ENCODE results near the gene VEGFA.

VEGFA gene

DNA sequence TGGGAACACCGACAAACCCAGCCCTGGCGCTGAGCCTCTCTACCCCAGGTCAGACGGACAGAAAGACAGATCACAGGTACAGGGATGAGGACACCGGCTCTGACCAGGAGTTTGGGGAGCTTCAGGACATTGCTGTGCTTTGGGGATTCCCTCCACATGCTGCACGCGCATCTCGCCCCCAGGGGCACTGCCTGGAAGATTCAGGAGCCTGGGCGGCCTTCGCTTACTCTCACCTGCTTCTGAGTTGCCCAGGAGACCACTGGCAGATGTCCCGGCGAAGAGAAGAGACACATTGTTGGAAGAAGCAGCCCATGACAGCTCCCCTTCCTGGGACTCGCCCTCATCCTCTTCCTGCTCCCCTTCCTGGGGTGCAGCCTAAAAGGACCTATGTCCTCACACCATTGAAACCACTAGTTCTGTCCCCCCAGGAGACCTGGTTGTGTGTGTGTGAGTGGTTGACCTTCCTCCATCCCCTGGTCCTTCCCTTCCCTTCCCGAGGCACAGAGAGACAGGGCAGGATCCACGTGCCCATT is 15.3 kb downstream of the VEGFA start:
- no peak for DNase-seq (ENCODE audit: low read depth in 2 of 2)

DNA sequence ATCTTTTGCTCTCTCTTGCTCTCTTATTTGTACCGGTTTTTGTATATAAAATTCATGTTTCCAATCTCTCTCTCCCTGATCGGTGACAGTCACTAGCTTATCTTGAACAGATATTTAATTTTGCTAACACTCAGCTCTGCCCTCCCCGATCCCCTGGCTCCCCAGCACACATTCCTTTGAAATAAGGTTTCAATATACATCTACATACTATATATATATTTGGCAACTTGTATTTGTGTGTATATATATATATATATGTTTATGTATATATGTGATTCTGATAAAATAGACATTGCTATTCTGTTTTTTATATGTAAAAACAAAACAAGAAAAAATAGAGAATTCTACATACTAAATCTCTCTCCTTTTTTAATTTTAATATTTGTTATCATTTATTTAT is 15.9 kb downstream of the VEGFA start:
- no peak for DNase-seq (ENCODE audit: low read depth in 2 of 2)

- DNase-seq (ENCODE audit: low read depth in 2 of 2): no peak
Measured at GRCh38 chr6:43786664-43787329, 16.8 kb downstream of the VEGFA start.

DNA sequence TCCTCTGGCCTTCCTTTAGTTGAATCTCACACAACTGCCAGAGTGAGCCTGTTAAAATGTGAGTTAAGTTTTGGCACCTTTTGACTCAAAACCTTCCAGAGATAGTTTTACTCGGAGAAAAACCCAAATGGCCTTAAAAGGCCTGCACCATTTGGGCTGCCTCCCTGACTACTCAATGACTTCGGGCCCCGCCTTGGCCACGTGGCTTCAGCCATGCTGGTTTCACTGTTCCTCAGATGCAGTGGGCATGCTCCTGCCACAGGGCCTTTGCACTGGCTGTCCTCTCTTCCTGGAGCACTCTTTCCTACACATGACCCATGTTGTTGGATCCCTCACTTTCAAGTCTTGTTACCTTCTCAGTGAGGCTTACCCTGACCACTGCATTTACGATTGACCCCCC is 18.3 kb downstream of the VEGFA start:
- no peak for DNase-seq (ENCODE audit: low read depth in 2 of 2)

GRCh38 chr6:43789447-43789846 is 19.4 kb downstream of the VEGFA start:
- no peak for DNase-seq (ENCODE audit: low read depth in 2 of 2)

DNA sequence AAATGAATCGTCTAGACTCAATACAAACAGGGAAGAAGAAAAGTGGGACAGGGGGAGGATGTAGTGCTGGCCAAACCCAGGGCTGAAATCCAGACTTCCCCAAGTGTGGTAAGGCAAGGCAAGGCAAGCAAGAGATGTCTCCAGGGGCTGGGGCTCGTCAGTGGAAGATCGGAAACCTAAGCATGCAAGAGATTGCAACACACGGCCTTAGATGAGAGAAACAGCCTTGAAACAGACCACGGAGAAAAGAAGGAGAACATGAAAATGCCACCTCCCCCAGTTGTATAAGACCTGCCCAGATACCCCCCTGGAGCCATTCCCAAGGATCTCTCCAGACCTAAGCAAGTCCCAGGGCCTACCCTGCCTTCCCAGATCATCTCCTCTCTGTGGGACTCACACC is 20.0 kb downstream of the VEGFA start:
- no peak for DNase-seq (ENCODE audit: low read depth in 2 of 2)

DNA sequence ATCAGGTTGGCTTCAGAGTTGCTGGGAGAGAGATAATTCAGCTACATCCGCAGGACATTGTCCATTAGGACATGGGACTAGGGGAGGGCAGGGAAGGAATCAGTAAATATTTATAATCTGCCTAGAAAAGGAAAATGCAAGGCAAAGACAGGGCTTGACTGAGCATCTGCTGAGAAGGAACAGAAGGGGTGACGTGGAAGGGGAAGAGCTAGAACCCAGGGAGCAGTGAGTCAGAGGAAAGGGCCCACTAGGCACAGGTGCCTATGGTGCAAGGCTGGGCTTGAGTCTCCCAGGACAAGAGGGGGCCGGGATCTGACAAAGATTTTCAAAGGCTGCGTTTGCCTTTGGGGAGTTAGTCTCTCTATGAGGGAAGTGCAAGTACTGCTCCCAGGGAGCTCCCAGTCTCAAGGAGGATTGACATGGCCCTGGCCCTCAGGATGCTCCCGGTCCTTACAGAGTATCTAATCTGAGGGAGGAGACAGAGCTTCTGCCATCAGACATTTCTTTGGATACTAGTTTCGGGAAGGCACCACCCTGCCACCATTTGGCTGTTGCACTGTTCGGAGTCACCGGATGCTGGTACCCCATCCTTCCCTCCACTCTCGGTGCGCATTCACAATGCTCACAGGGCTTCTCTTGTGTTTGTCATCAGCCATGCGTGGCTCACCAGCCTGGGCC is 21.9 kb downstream of the VEGFA start:
- DNase-seq (ENCODE audit: low read depth in 2 of 2): no peak

DNA sequence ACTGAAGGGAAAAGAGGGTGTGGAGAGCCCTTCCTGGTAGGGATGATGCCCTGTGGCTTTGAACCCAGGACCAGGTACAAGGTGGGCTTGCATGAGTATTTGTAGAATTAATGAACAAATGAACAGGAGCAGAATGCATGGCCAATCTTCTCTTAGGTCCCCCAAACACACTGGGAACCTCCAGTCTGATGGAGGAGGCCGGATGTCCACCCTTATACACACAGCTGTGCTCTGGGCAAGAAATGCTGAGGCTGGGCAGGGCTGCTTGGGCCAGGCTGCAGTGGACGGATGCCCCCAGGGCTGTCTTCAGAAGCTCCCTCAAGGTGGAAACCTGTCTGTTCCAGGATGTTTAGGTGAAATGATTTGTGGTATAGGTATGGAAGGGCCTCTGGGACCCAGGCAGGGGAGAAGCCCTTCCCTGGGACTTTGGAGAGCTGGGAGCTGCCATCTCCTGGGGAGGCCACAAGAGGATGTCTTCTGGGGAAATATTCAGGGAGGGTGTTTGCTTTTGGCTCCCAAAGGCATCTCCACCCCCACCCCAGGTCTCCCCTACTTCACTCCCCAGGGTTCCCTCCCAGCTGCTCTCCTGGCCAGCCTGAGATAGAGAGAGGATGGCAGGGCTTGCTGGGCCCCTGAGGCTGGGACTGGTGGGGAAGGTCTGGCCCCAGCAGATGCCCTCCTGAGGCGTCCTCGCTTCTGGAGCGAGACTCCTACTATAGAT is 23.3 kb downstream of the VEGFA start:
- no peak for DNase-seq (ENCODE audit: low read depth in 2 of 2)

GRCh38 chr6:43793875-43794242 is 23.8 kb downstream of the VEGFA start:
- DNase-seq (ENCODE audit: low read depth in 2 of 2): no peak

DNA sequence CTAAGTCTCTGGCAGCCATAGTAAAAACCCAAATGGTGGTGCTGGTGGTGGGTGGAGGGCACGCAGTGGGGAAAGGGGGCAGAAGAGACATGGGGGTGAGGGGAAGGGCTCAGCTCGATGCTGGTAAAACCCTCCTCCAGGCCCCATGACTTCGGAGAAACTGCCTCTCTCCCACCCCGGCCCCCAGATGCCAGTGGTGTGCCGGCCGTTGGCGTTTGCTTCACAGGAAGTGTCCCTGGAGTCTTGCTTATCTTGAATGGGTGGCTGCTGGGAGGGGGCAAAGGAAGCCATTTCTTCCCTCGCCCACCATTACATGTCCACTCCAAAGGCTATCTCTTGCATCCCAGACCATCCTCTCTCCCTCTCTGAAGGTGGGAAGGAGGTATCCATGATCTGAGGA is 25.4 kb downstream of the VEGFA start:
- no peak for DNase-seq (ENCODE audit: low read depth in 2 of 2)

- DNase-seq (ENCODE audit: low read depth in 2 of 2): no peak
Measured at GRCh38 chr6:43796168-43796567, 26.2 kb downstream of the VEGFA start.

- no peak for DNase-seq (ENCODE audit: low read depth in 2 of 2)
Measured at GRCh38 chr6:43796903-43797890, 27.2 kb downstream of the VEGFA start.

DNA sequence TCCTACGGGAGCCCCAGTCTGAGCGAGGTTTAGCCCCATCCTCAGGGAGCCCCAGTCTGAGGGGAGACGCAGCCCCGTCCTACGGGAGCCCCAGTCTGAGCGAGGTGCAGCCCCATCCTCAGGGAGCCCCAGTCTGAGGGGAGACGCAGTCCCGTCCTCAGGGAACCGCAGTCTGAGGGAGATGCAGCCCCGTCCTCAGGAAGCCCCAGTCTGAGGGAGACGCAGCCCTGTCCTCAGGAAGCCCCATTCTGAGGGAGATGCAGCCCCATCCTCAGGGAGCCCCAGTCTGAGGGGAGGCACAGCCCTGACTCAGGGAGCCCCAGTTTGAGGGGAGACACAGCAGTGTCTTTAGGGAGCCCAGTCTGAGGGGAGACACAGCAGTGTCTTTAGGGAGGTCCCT is 27.9 kb downstream of the VEGFA start:
- no peak for DNase-seq (ENCODE audit: low read depth in 2 of 2)

DNA sequence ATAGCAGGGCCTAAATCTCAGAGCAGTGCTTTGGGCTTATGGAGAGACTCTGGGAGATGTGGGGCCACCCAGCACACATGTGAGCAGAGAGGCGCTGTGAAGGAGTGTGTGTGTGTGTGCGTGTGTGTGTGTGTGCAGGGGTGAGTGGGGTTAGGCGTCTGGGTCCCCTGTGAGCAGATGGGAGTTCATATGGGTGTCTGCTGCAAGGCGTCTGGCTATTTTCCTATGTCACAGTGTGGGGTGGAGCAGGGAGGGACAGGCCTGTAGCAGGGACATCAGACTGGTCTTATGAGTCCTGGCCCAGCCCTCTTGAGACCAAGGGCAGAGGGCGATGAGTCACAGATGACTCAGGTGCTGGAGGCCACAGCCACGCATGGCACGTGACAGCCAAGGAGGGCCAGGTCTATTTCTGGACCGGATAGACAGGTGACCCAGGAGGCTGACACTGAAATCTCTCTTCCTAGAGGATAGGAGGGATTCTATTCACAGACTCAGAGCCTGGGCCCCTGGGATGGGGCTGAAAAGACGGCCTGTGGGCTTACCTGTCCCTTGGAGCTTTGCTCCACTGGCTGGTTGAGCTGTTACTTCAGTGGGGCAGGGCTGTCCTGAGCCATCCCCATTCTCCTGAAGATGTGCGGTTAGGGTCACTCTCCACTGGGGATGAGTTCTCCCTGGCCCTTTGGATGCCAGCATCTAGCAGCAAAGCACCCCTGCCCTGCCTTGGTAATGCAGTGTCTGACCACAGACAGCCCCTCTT is 28.9 kb downstream of the VEGFA start:
- no peak for DNase-seq (ENCODE audit: low read depth in 2 of 2)

DNA sequence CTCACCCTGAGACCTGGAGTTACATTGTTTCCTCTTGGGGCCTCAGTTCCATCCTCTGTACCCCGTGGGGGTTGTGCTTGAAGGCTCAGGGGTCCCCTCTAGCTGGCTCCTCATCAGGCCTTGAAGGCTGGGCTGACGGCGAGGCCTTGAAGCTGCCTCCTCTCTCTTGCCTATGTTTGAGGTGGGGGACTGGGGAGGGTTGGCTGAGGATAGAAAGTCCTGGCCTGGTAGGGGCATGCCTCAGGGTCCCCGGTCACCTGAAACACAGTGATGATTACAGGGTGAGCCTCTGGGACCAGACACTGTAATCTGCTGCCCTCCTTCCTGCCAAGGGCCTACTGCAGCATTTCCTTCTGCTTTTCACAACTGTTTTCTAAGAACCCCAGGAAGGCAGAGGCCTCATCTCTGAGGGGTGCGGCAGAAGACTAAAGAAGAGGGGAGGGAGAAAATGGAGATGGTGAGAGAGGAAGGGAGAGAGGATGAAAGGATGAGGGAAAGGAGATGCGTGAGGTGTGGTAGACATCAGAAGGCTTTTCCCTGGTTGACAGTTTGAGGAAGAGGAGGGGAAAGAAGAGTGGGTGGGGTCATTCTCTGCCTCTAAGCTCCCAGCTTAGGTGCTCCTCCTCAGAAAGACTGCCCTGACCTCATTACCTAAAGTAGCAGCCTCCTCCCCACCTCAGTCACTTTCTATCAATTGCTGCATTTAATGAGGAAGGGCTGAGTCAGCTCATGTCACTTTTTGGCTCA is 29.7 kb downstream of the VEGFA start:
- DNase-seq (ENCODE audit: low read depth in 2 of 2): no peak

- DNase-seq (ENCODE audit: low read depth in 2 of 2): no peak
Measured at GRCh38 chr6:43800298-43800623, 30.2 kb downstream of the VEGFA start.

DNA sequence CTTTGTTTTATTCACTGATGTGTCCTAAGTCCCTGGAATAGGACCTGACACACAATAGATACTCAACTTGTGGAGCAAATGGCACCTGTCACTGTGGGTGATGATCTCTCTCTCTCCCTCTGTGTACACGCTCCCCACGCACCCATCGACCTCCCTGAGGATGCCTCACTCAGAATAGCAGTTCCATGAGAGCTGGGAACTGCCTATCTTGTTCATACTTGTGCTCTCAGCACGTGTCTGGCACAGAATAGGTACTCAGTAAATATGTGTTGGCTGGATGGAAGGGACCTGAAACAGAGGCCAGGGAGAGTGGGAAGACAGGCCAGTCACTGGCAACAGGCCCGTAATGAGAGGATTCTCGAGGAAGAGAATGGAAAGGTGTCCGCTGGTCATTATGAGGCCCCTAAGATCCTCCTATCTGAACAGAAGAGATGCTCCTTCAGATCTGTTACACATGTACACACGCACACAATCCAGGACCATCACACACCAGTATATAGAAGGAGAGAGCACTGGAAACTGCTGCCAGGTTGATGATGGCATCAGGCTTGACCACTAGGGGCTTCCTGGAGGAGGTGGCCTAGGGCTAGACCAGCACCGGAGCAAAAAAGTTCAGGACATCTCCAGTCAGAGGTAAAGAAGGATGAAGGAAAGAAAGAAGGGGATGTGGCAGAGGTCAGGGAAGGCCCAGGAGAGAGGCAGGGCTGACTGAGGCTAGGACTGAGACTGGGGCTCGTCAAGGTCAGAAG is 30.9 kb downstream of the VEGFA start:
- DNase-seq (ENCODE audit: low read depth in 2 of 2): no peak

GRCh38 chr6:43801495-43802181 is 31.6 kb downstream of the VEGFA start:
- DNase-seq (ENCODE audit: low read depth in 2 of 2): no peak

Data from stimulated activated CD8-positive, alpha-beta memory T cell treated with anti-CD3 and anti-CD28 coated beads, Interleukin-2, amount 100 ng/mL, for 48 hours (primary cell).